DMS79 treated with DMSO at 0.1 percent for 48 hours (cell line): ENCODE data around the gene TMEM176A.

Source experiments
- DNase-seq: peaks from one replicate; lab custom pipeline; 2025; lab: John Stamatoyannopoulos, UW

Gene TMEM176A

GRCh38 chr7:150820148-150820547 lies 19.6 kb downstream of the TMEM176A start:
- no peak for DNase-seq

- no peak for DNase-seq
Measured at GRCh38 chr7:150820578-150821198, 20.1 kb downstream of the TMEM176A start.

- DNase-seq = no peak
Measured at GRCh38 chr7:150823043-150823442, 22.5 kb downstream of the TMEM176A start.

GRCh38 chr7:150823484-150824126 lies 23.0 kb downstream of the TMEM176A start:
- no peak for DNase-seq

- DNase-seq = no peak
Measured at GRCh38 chr7:150824379-150825177, 24.0 kb downstream of the TMEM176A start.

GRCh38 chr7:150826061-150826849 lies 25.7 kb downstream of the TMEM176A start:
- no peak for DNase-seq

- no peak for DNase-seq
Measured at GRCh38 chr7:150828384-150828783, 27.8 kb downstream of the TMEM176A start.

- no peak for DNase-seq
Measured at GRCh38 chr7:150829426-150829825, 28.9 kb downstream of the TMEM176A start.

GRCh38 chr7:150830937-150831336 lies 30.4 kb downstream of the TMEM176A start:
- no peak for DNase-seq

- DNase-seq = no peak
Measured at GRCh38 chr7:150831851-150832250, 31.3 kb downstream of the TMEM176A start.

GRCh38 chr7:150835019-150835418 lies 34.5 kb downstream of the TMEM176A start:
- no peak for DNase-seq

GRCh38 chr7:150835702-150836280 lies 35.2 kb downstream of the TMEM176A start:
- no peak for DNase-seq

GRCh38 chr7:150838965-150839650 lies 38.5 kb downstream of the TMEM176A start:
- DNase-seq = peak; percentile 16

GRCh38 chr7:150842018-150842417 lies 41.4 kb downstream of the TMEM176A start:
- DNase-seq = no peak

- DNase-seq = no peak
Measured at GRCh38 chr7:150842716-150843115, 42.1 kb downstream of the TMEM176A start.

- no peak for DNase-seq
Measured at GRCh38 chr7:150845421-150845861, 44.9 kb downstream of the TMEM176A start.

GRCh38 chr7:150846291-150847115 lies 45.9 kb downstream of the TMEM176A start:
- DNase-seq = no peak

- DNase-seq = no peak
Measured at GRCh38 chr7:150847536-150847935, 47.0 kb downstream of the TMEM176A start.

- no peak for DNase-seq
Measured at GRCh38 chr7:150848111-150848510, 47.5 kb downstream of the TMEM176A start.

- DNase-seq = no peak
Measured at GRCh38 chr7:150848561-150849115, 48.1 kb downstream of the TMEM176A start.
